Lower lobe of right lung (tissue), 2 donors: ENCODE measurements around the gene UBAC1. TPM values are rescaled to one million over a fixed set of nuclear protein-coding genes. Genes with fewer than 3 reads are reported as not detected.

Experiments used
- ATAC-seq, 2 donors: fragments of 200-7000 bp; cut with Tn5 transposase; one replicate each; pipeline ENCODE4 v1.9.1; 2020 to 2022; ENCODE audit warnings: mild to moderate bottlenecking in 2 of 2, moderate library complexity in 2 of 2
- DNase-seq: peaks from one replicate; pipeline ENCODE4 v3.0.0-alpha.2; 2020
- H3K27ac ChIP-seq: fragments of 200-600 bp; one replicate; pipeline ENCODE4 v1.8.0; 2022
- H3K27me3 ChIP-seq: fragments of 200-600 bp; one replicate; pipeline ENCODE4 v1.8.0; 2022; ENCODE audit warnings: low read depth
- H3K36me3 ChIP-seq: fragments of 200-600 bp; one replicate; pipeline ENCODE4 v1.8.0; 2022; ENCODE audit warnings: mild to moderate bottlenecking
- H3K4me1 ChIP-seq: fragments of 200-600 bp; one replicate; pipeline ENCODE4 v1.8.0; 2022
- H3K4me3 ChIP-seq: fragments of 200-600 bp; one replicate; pipeline ENCODE4 v1.8.0; 2022; ENCODE audit warnings: mild to moderate bottlenecking
- H3K9me3 ChIP-seq: fragments of 200-600 bp; one replicate; pipeline ENCODE4 v1.8.0; 2022
- intact Hi-C: fragments of 100-400 bp; cut with DNase I; formaldehyde crosslinking; loops from one replicate; pipeline ENCODE4 v1.11.0; 2022
- total RNA-seq: library from RNA; stranded (reverse); fragmentation: NEBNext Ultra II Directional; extraction: Animal tissue kit (Norgen Biotek cat#: 25700); gene quantifications from one replicate; pipeline ENCODE4 v1.2.1, GENCODE V29; 2021
- TF ChIP-seq, protein P1 (sequence below): fragments of 200-600 bp; IDR thresholded peaks from one replicate; pipeline ENCODE4 v1.8.0; 2022; ENCODE audit warnings: antibody characterized with exemption, mild to moderate bottlenecking
- donor health status: DM: no; HTN: yes; CAD: no; lungs with severe emphysema.

Gene UBAC1
- total RNA-seq, 1 donor from 2014 or later = 40.3 TPM

GRCh38 chr9:135963338-135963737 lies 2.2 kb upstream of the UBAC1 start:
- no peak for ATAC-seq
- DNase-seq = no peak
- TF ChIP-seq, protein P1, sequence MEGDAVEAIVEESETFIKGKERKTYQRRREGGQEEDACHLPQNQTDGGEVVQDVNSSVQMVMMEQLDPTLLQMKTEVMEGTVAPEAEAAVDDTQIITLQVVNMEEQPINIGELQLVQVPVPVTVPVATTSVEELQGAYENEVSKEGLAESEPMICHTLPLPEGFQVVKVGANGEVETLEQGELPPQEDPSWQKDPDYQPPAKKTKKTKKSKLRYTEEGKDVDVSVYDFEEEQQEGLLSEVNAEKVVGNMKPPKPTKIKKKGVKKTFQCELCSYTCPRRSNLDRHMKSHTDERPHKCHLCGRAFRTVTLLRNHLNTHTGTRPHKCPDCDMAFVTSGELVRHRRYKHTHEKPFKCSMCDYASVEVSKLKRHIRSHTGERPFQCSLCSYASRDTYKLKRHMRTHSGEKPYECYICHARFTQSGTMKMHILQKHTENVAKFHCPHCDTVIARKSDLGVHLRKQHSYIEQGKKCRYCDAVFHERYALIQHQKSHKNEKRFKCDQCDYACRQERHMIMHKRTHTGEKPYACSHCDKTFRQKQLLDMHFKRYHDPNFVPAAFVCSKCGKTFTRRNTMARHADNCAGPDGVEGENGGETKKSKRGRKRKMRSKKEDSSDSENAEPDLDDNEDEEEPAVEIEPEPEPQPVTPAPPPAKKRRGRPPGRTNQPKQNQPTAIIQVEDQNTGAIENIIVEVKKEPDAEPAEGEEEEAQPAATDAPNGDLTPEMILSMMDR = no peak
- intact Hi-C loops = no loop called here
- no peak overlapping the region for H3K4me3 ChIP-seq
- no peaks in the 10 kb centered on the region for H3K36me3 ChIP-seq
- no peaks in the 10 kb centered on the region for H3K27me3 ChIP-seq
- no peak overlapping the region for H3K27ac ChIP-seq
- H3K9me3 ChIP-seq = no peaks in the 10 kb centered on the region
- H3K4me1 ChIP-seq = peaks cover 29% of the 10 kb centered on the region

DNA sequence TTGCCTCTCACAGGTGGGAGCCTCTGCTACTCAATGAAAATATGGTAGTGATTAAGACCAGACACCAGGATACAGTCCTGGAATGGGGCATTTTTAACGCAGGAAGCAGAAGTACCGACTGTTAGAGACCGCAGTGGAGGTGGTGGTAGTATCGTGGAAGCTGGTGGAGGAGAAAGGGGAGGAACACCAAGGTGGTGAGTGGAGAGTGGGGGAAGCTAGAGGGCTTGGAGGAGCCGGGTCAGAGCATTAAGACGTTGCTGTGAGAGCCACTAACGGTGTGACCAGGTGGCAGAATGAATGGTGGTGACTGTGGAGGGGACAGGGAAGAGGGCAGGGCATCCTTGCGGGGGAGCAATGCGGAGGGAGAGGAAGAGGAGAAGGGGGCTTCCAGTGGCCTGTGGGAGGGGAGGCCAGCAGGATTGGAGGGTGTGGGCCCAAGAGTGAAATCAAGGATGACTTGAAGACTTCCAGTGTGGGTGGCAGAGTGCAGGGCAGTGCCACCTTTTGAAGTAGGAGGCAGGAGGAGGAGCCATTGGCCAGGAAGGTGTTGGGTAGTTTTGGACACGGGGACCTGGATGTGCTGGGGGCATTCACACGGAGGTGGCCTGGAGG lies 1.6 kb upstream of the UBAC1 start:
- Histone ChIP-seq H3K36me3 (no peaks in the 10 kb centered on the region), H3K4me3 (no peak overlapping the region), H3K4me1 (peaks cover 23% of the 10 kb centered on the region), H3K27me3 (no peaks in the 10 kb centered on the region), H3K27ac (no peak overlapping the region), H3K9me3 (no peaks in the 10 kb centered on the region)
- TF ChIP-seq, protein P1 = no peak
- no peak for DNase-seq
- ATAC-seq = no peak
- intact Hi-C loops = no loop called here

- peaks cover 21% of the 10 kb centered on the region for H3K4me1 ChIP-seq
- H3K36me3 ChIP-seq = no peaks in the 10 kb centered on the region
- H3K4me3 ChIP-seq = peak overlapping the region; percentile 4
- H3K27ac ChIP-seq = no peak overlapping the region
- ATAC-seq (no peak), DNase-seq (no peak)
- TF ChIP-seq, protein P1 = no peak
- H3K9me3 ChIP-seq = no peaks in the 10 kb centered on the region
- H3K27me3 ChIP-seq = no peaks in the 10 kb centered on the region
- intact Hi-C loops = no loop called here
Observed at GRCh38 chr9:135961811-135962695, 880 bp upstream of the UBAC1 start.

DNA sequence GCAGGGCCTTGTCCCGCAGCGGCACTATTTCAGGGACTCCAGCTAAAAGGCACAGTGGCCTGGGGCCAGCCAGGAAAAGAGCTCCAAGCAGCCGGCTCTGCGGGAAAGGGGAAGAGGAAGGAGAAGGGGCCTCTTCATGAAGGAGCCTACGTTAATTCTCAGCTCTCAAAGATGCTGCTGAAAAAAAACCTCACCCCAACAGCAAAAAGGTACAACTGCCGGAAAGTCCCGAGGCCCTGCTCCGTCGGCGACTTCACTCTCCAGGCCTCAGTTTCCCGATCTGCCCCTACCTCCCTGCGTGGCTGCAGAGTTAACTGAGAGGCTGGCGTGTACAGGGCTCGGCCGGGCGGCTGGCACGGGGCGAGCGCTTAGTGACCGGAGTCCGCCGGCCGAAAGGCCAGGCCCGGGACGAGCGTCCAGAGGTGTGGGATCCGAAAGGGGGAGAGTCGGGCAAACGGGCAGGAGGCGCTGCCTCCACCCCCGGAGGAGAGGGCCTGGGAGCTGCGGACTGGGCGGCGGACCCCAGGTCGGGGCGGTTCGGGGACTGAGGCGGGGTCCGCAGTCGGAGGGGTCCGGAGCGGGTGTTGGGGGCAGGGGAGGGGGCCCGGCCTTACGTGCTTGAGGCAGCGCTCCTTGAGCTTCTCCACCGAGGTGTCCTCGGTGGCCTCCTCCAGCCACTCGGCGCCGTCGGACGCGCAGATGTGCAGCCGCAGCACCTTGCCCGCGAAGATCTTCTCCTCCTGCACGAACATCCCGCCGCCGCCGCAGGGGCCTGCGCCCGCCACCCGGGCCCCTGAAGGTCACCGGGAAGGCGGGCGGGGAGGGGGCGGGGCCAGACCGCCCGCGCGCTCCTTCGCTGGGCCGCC lies 529 bp downstream of the UBAC1 start:
- H3K36me3 ChIP-seq = no peaks in the 10 kb centered on the region
- ATAC-seq (peak; percentile 30 to 47), DNase-seq (no peak)
- H3K27me3 ChIP-seq = no peaks in the 10 kb centered on the region
- H3K4me1 ChIP-seq = peaks cover 21% of the 10 kb centered on the region
- H3K9me3 ChIP-seq = no peaks in the 10 kb centered on the region
- peak overlapping the region; percentile 89 for H3K4me3 ChIP-seq
- TF ChIP-seq, protein P1 = no peak
- peak overlapping the region; percentile 84 for H3K27ac ChIP-seq
- intact Hi-C loops = no loop called here

DNA sequence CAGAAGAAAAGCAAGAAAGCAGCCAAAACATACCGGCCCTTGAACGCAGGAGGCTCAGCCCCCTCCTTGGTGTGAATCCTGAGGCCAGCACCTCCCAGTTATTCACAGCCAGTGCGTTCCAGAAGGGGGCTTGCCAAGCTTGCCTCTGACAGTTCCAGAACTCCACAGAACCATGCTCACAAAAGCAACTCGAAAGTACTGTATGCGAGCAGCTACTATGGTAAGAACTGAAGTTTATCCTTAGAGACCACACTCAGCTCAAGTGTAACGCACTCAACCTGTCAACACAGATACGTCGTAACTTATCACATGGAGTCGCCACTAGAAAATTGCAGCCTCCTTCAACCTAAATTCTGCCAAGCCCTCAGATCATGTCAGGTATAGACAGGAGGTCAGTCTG lies 1.4 kb downstream of the UBAC1 start:
- Histone ChIP-seq H3K4me1 (peaks cover 21% of the 10 kb centered on the region), H3K27me3 (no peaks in the 10 kb centered on the region), H3K27ac (peak overlapping the region; percentile 84), H3K4me3 (peak overlapping the region; percentile 89), H3K9me3 (no peaks in the 10 kb centered on the region), H3K36me3 (peaks cover 4% of the 10 kb centered on the region)
- no peak for DNase-seq
- ATAC-seq = no peak
- intact Hi-C loops = no loop called here
- TF ChIP-seq, protein P1 = no peak
